GM21786 (cell line): ENCODE measurements around the gene SPRED2.
A peak's percentile ranks its signal among the peaks of the same experiment; 100 is the strongest.

Source experiments
- ATAC-seq: cut with Tn5 transposase; IDR thresholded peaks from one replicate; pipeline ENCODE4 v1.9.1; 2021; ENCODE audit not compliant: unreplicated experiment

SPRED2 gene

GRCh38 chr2:65432227-65433190, at the start of gene SPRED2:
SPRED2 (minus strand) TSS chr2:65432599; CDS start chr2:65431987, 612 bp downstream.
- peak; percentile 26 for ATAC-seq

GRCh38 chr2:65481961-65482360, 49.6 kb upstream of the SPRED2 start:
- no peak for ATAC-seq

- ATAC-seq, result no peak
These were observed 47.1 kb upstream of the SPRED2 start for GRCh38 chr2:65479524-65479923.

- no peak for ATAC-seq
These were observed 46.2 kb upstream of the SPRED2 start for GRCh38 chr2:65478498-65479135.

GRCh38 chr2:65477590-65477989, 45.2 kb upstream of the SPRED2 start:
- ATAC-seq, result no peak

- no peak for ATAC-seq
These were observed 44.4 kb upstream of the SPRED2 start for GRCh38 chr2:65476778-65477177.

- ATAC-seq, result no peak
These were observed 42.6 kb upstream of the SPRED2 start for GRCh38 chr2:65475000-65475399.

GRCh38 chr2:65473045-65473444, 40.6 kb upstream of the SPRED2 start:
- ATAC-seq, result no peak

GRCh38 chr2:65471409-65471808, 39.0 kb upstream of the SPRED2 start:
- ATAC-seq, result no peak

- no peak for ATAC-seq
These were observed 34.2 kb upstream of the SPRED2 start for GRCh38 chr2:65466551-65466950.

- ATAC-seq, result no peak
These were observed 33.5 kb upstream of the SPRED2 start for GRCh38 chr2:65465857-65466256.

- no peak for ATAC-seq
These were observed 32.7 kb upstream of the SPRED2 start for GRCh38 chr2:65465124-65465523.

- no peak for ATAC-seq
These were observed 32.2 kb upstream of the SPRED2 start for GRCh38 chr2:65464604-65465003.

- ATAC-seq, result no peak
These were observed 26.6 kb upstream of the SPRED2 start for GRCh38 chr2:65458999-65459398.

- no peak for ATAC-seq
These were observed 24.5 kb upstream of the SPRED2 start for GRCh38 chr2:65456886-65457285.

GRCh38 chr2:65456064-65456463, 23.7 kb upstream of the SPRED2 start:
- no peak for ATAC-seq

GRCh38 chr2:65453916-65454315, 21.5 kb upstream of the SPRED2 start:
- no peak for ATAC-seq

- no peak for ATAC-seq
These were observed 19.9 kb upstream of the SPRED2 start for GRCh38 chr2:65452150-65452895.

- no peak for ATAC-seq
These were observed 18.4 kb upstream of the SPRED2 start for GRCh38 chr2:65450810-65451209.

- no peak for ATAC-seq
These were observed 18.0 kb upstream of the SPRED2 start for GRCh38 chr2:65450393-65450792.

- ATAC-seq, result no peak
These were observed 11.2 kb upstream of the SPRED2 start for GRCh38 chr2:65443509-65444186.
